Right atrium auricular region (tissue), 2 donors: ENCODE measurements around the gene BMP10. TPM values are rescaled to one million over a fixed set of nuclear protein-coding genes. Genes with fewer than 3 reads are reported as not detected.

Experiments
- DNase-seq: peaks from one replicate; pipeline ENCODE4 v3.0.0-alpha.2; 2019; ENCODE audit warnings: low spot score
- H3K27ac ChIP-seq, 2 donors: fragments of 200-600 bp; sonication (generic); 1 replicate in 1 of 2; 2 replicates in 1 of 2; pipeline ENCODE4 v1.5.1; 2016 to 2019
- H3K27me3 ChIP-seq, 2 donors: fragments of 200-600 bp; sonication (generic); one replicate each; pipeline versions ENCODE4 v1.5.1 to v1.6.0; 2017 to 2019
- H3K36me3 ChIP-seq: fragments of 200-600 bp; sonication (generic); one replicate; pipeline ENCODE4 v1.5.1; 2016
- H3K4me1 ChIP-seq, 2 donors: fragments of 200-600 bp; sonication (generic); one replicate each; pipeline versions ENCODE4 v1.5.1 to v1.6.0; 2017 to 2019
- H3K4me3 ChIP-seq, 2 donors: fragments of 200-600 bp; sonication (generic); 1 replicate in 1 of 2; 2 replicates in 1 of 2; pipeline ENCODE4 v1.5.1; 2017 to 2019; ENCODE audit warnings: mild to moderate bottlenecking in 1 of 2, moderate library complexity in 1 of 2
- H3K9me3 ChIP-seq, 2 donors: fragments of 200-600 bp; sonication (generic); one replicate each; pipeline ENCODE4 v1.5.1; 2019
- total RNA-seq, 2 donors: library from RNA; depleted of rRNA; stranded (reverse); fragments of >200 nt; gene quantifications; one replicate each; pipeline ENCODE4 v1.1.0, GENCODE V29; 2016
- TF ChIP-seq, protein P1 (sequence below), 2 donors: fragments of 200-600 bp; sonication (generic); IDR thresholded peaks; one replicate each; pipeline ENCODE4 v1.5.1; 2019; ENCODE audit warnings: antibody characterized with exemption in 2 of 2

BMP10 gene
- total RNA-seq, 2 donors from 2014 or later = 1.9 to 5,642 TPM

GRCh38 chr2:68825866-68826265 lies 45.3 kb downstream of the BMP10 start:
- no peaks in the 10 kb centered on the region for H3K36me3 ChIP-seq
- DNase-seq = no peak
- TF ChIP-seq, protein P1, sequence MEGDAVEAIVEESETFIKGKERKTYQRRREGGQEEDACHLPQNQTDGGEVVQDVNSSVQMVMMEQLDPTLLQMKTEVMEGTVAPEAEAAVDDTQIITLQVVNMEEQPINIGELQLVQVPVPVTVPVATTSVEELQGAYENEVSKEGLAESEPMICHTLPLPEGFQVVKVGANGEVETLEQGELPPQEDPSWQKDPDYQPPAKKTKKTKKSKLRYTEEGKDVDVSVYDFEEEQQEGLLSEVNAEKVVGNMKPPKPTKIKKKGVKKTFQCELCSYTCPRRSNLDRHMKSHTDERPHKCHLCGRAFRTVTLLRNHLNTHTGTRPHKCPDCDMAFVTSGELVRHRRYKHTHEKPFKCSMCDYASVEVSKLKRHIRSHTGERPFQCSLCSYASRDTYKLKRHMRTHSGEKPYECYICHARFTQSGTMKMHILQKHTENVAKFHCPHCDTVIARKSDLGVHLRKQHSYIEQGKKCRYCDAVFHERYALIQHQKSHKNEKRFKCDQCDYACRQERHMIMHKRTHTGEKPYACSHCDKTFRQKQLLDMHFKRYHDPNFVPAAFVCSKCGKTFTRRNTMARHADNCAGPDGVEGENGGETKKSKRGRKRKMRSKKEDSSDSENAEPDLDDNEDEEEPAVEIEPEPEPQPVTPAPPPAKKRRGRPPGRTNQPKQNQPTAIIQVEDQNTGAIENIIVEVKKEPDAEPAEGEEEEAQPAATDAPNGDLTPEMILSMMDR (IDR thresholded peaks at IDR 0.05) = no peak
- no peak overlapping the region for H3K4me3 ChIP-seq
- no peak overlapping the region for H3K27ac ChIP-seq
- H3K27me3 ChIP-seq = no peaks in the 10 kb centered on the region
- H3K4me1 ChIP-seq = peaks cover 0 to 32% of the 10 kb centered on the region in 2 donors
- no peaks in the 10 kb centered on the region for H3K9me3 ChIP-seq

DNA sequence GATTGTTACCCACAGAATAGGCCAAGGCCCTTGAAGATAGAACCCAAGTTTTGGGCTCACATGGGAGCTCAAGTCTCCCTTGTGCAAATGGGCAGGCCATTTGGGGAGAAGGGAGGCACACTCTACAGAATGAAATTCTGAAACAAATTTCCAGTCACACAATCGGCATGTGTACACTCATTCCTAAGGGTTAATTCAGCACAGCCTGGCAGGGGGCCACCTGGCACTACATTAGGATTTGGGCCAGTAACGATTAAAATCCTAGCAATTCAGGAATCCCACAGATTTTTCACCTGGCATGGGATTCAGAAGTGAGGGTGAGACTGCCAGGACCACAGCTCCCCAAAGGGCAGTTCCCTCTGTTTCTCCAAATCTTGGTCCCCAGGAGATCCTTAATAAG lies 46.4 kb downstream of the BMP10 start:
- no peak for DNase-seq
- no peaks in the 10 kb centered on the region for H3K9me3 ChIP-seq
- H3K36me3 ChIP-seq = no peaks in the 10 kb centered on the region
- H3K4me1 ChIP-seq = peaks cover 0 to 25% of the 10 kb centered on the region in 2 donors
- no peak overlapping the region for H3K27ac ChIP-seq
- H3K27me3 ChIP-seq = no peaks in the 10 kb centered on the region
- TF ChIP-seq, protein P1 (IDR thresholded peaks at IDR 0.05) = no peak
- no peak overlapping the region for H3K4me3 ChIP-seq

- no peaks in the 10 kb centered on the region for H3K4me1 ChIP-seq
- H3K4me3 ChIP-seq = no peak overlapping the region
- H3K27ac ChIP-seq = no peak overlapping the region
- no peak for DNase-seq
- H3K36me3 ChIP-seq = no peaks in the 10 kb centered on the region
- no peaks in the 10 kb centered on the region for H3K9me3 ChIP-seq
- TF ChIP-seq, protein P1 (IDR thresholded peaks at IDR 0.05) = no peak
- H3K27me3 ChIP-seq = no peaks in the 10 kb centered on the region
Observed at GRCh38 chr2:68822207-68822872, 48.9 kb downstream of the BMP10 start.

GRCh38 chr2:68819556-68819955 lies 51.6 kb downstream of the BMP10 start:
- no peaks in the 10 kb centered on the region for H3K27me3 ChIP-seq
- no peak overlapping the region for H3K27ac ChIP-seq
- no peak overlapping the region for H3K4me3 ChIP-seq
- no peaks in the 10 kb centered on the region for H3K4me1 ChIP-seq
- DNase-seq = no peak
- H3K9me3 ChIP-seq = no peaks in the 10 kb centered on the region
- no peaks in the 10 kb centered on the region for H3K36me3 ChIP-seq
- TF ChIP-seq, protein P1 (IDR thresholded peaks at IDR 0.05) = no peak

GRCh38 chr2:68817306-68817705 lies 53.9 kb downstream of the BMP10 start:
- H3K4me3 ChIP-seq = no peak overlapping the region
- H3K36me3 ChIP-seq = peaks cover 4% of the 10 kb centered on the region
- H3K27me3 ChIP-seq = no peaks in the 10 kb centered on the region
- no peak overlapping the region for H3K27ac ChIP-seq
- TF ChIP-seq, protein P1 (IDR thresholded peaks at IDR 0.05) = no peak
- no peaks in the 10 kb centered on the region for H3K9me3 ChIP-seq
- H3K4me1 ChIP-seq = no peaks in the 10 kb centered on the region
- no peak for DNase-seq

Other genes with a start within 250 kb of the BMP10 start
- gene PROKR1, start 227.8 kb downstream of the BMP10 start, total RNA-seq = not detected
- 10 to 100 TPM in 1 of 2 donors, 1 to 10 TPM in 1; 4.2 to 12.8 TPM for gene ARHGAP25, start 136.6 kb downstream of the BMP10 start, total RNA-seq
- gene GKN2, start 81.5 kb upstream of the BMP10 start, total RNA-seq = not detected
- not detected for gene GKN1, start 103.2 kb upstream of the BMP10 start, total RNA-seq
- gene ANTXR1, start 141.8 kb upstream of the BMP10 start, total RNA-seq = 10 to 100 TPM; 27.3 to 52.2 TPM